Right ventricle myocardium inferior (tissue), 1 donor: ENCODE results near the gene NACC2. TPM values are rescaled to one million over a fixed set of nuclear protein-coding genes. Genes with fewer than 3 reads are reported as not detected.
"Not testable (repeated sequence)": the region's sequence is repeated elsewhere in the genome, so short reads cannot be mapped to it uniquely, and the experiment has no call there.

Experiments used
- ATAC-seq: fragments of 200-7000 bp; cut with Tn5 transposase; one replicate; pipeline ENCODE4 v1.9.1; 2020; ENCODE audit warnings: mild to moderate bottlenecking, moderate library complexity
- DNase-seq: peaks from one replicate; pipeline ENCODE4 v3.0.0; 2021; ENCODE audit errors: missing footprints
- intact Hi-C: fragments of 100-400 bp; cut with DNase I; formaldehyde crosslinking; loops from one replicate; pipeline ENCODE4 v1.11.0; 2022
- total RNA-seq: library from RNA; stranded (reverse); fragmentation: NEBNext Ultra II Directional; extraction: Animal tissue kit (Norgen Biotek cat#: 25700); gene quantifications from one replicate; pipeline ENCODE4 v1.2.1, GENCODE V29; 2021
- donor health status: DM: no; HTN: yes; CAD: no; lungs with severe emphysema.

The NACC2 gene
- total RNA-seq, 1 donor from 2014 or later: 37.0 TPM

- no peak for DNase-seq
- ATAC-seq: no peak
- intact Hi-C loops: no loop called here
Measured at GRCh38 chr9:136115641-136116359, 20.7 kb upstream of the NACC2 start.

GRCh38 chr9:136115206-136115605 lies 20.1 kb upstream of the NACC2 start:
- no peak for DNase-seq
- intact Hi-C loops: no loop called here
- ATAC-seq: no peak

GRCh38 chr9:136114610-136115009 lies 19.5 kb upstream of the NACC2 start:
- no peak for ATAC-seq
- intact Hi-C loops: no loop called here
- no peak for DNase-seq

- no peak for ATAC-seq
- DNase-seq: no peak
- intact Hi-C loops: no loop called here
Measured at GRCh38 chr9:136112541-136112940, 17.5 kb upstream of the NACC2 start.

- no peak for DNase-seq
- intact Hi-C loops: no loop called here
- ATAC-seq: no peak
Measured at GRCh38 chr9:136111910-136112309, 16.8 kb upstream of the NACC2 start.

GRCh38 chr9:136111190-136111589 lies 16.1 kb upstream of the NACC2 start:
- ATAC-seq: no peak
- intact Hi-C loops: no loop called here
- DNase-seq: no peak

GRCh38 chr9:136110082-136111061 lies 15.3 kb upstream of the NACC2 start:
- intact Hi-C loops: no loop called here
- ATAC-seq: peak; percentile 4
- no peak for DNase-seq

GRCh38 chr9:136109351-136110081 lies 14.4 kb upstream of the NACC2 start:
- peak; percentile 95 for DNase-seq
- peak; percentile 88 for ATAC-seq
- intact Hi-C loops: no loop called here

GRCh38 chr9:136108648-136109266 lies 13.7 kb upstream of the NACC2 start:
- intact Hi-C loops: no loop called here
- ATAC-seq: no peak
- DNase-seq: no peak

GRCh38 chr9:136107953-136108647 lies 13.0 kb upstream of the NACC2 start:
- intact Hi-C loops: no loop called here
- no peak for ATAC-seq
- DNase-seq: no peak

- ATAC-seq (no peak), DNase-seq (no peak)
- intact Hi-C loops: no loop called here
Measured at GRCh38 chr9:136107155-136107952, 12.3 kb upstream of the NACC2 start.

GRCh38 chr9:136105398-136106135 lies 10.5 kb upstream of the NACC2 start:
- ATAC-seq (peak; percentile 63), DNase-seq (peak; percentile 82)
- intact Hi-C loops: no loop called here

- ATAC-seq: no peak
- DNase-seq: no peak
- intact Hi-C loops: no loop called here
Measured at GRCh38 chr9:136104916-136105315, 9.8 kb upstream of the NACC2 start.

GRCh38 chr9:136104488-136104800 lies 9.4 kb upstream of the NACC2 start:
- intact Hi-C loops: no loop called here
- ATAC-seq: no peak
- no peak for DNase-seq

GRCh38 chr9:136103651-136104487 lies 8.8 kb upstream of the NACC2 start:
- intact Hi-C loops: no loop called here
- ATAC-seq (no peak), DNase-seq (no peak)

GRCh38 chr9:136101615-136102074 lies 6.6 kb upstream of the NACC2 start:
- intact Hi-C loops, ATAC-seq: not testable (repeated sequence)

More at GRCh38 chr9:136101615-136102074, 6.6 kb upstream of the NACC2 start:
- DNase-seq: not testable (repeated sequence)
